Stimulated activated CD4-positive, alpha-beta T cell treated with anti-CD3 and anti-CD28 coated beads, Interleukin-15, amount 100 ng/mL, for 48 hours (primary cell): ENCODE measurements around the gene MEMO1.
"Not testable (repeated sequence)": the region's sequence is repeated elsewhere in the genome, so short reads cannot be mapped to it uniquely, and the experiment has no call there.

Experiments
- DNase-seq, 2 donors: peaks; one replicate each; pipeline ENCODE4 v3.0.0-alpha.2; 2020; ENCODE audit warnings: low read depth in 2 of 2

Gene MEMO1

GRCh38 chr2:32010670-32011484, at the start of gene MEMO1:
MEMO1 (minus strand) TSS chr2:32011008; CDS start chr2:32010247, 761 bp downstream.
- peak; percentile 90 to 93 for DNase-seq

GRCh38 chr2:32060266-32060665, 49.5 kb upstream of the MEMO1 start:
- DNase-seq = no peak

- DNase-seq = no peak
Measured at GRCh38 chr2:32058130-32058529, 47.3 kb upstream of the MEMO1 start.

DNA sequence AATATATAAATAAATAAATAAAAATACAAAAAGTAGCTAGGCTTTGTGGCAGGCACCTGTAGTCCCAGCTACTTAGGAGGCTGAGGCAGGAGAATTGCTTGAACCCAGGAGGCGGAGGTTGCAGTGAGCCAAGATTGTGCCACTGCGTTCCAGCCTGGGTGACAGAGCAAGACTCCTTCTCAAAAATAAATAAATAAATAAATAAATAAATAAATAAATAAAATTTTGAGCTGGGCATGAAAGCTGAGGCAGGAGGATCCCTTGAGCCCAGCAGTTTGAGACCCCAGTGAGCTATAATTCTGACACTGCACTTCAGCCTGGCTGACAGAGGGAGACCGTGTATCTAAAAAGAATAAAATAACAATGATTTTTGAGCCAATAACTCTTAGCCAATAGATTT, 43.8 kb upstream of the MEMO1 start:
- DNase-seq = not testable (repeated sequence)

DNA sequence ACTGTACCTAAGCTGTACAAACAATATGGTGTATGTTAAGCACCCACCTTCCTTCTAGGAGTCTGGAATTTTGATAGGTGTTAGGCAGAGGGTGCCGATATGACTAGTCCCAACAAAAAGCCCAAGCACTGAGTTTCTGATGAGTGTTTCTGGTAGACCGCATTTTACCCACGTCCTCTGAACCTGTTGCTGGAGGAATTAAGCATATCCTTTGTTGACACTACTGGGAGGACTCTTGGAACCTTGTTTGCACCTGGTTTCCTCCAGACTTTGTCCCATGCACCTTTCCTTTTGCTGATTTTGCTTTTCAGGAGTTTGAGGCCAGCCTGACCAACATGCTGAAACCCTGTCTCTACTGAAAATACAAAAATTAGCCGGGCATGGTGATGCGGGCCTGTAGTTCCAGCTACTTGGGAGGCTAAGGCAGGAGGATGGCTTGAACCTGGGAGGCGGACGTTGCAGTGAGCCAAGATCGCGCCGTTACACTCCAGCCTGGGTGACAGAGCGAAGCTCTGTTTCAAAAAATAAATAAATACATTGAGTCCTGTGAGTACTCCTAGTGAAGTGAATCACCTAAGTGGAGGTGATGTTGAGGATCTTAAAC, 41.1 kb upstream of the MEMO1 start:
- no peak for DNase-seq

DNA sequence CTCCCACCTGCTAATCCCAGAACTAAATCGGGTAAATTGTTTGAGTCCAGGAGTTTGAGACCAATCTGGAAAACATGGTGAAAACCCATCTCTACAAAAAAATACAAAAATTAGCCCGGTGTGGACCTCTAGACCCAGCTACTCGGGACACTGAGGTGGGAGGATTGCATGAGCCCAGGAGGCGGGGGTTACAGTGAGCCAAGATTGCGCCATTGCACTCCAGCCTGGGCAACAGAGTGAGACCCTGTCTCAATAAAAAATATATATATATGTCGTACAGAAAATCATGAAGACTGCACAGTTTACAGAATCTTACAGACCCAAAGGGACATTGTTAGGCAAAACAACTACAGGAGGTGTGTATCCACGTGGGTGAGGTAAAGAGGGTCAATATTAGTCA, 32.8 kb upstream of the MEMO1 start:
- DNase-seq = no peak

DNA sequence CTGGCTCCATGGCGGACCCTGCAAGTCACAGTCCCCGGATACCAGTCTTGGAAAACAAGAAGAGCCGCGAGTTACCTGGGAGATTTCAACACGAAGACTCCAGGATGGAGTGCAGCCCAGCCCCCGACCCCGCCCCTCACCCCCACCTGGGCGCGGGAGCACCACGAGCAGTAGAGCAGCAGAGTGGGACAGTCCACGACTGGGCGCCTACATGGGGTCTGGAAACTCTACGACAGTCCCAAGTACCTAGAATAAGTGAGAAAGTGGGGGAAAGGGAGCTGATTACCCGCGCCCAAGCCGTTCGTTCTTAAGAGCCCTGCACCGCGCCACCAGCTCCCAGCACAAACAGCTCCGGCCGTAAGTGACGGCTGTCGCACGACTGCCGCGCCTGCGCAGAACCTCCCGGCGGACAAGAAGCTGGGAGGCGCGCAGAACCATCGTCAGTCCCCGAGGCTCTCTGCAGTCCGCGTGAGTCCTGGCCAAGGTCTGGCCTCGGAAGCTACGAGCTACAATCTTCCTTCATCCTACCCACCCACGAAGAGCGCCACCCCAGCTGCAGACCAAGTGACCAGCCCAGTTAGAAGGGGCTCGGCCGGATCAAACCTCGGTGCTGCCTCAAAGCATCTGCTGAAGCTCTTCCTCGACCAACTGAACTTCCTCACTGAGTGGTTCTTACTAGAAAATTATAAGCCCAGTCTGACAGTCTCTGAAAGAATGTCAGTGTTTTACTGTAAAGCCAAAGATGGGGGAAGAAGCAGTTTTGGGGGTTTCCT, 28.8 kb upstream of the MEMO1 start, which contains the start of gene DPY30:
TSS of gene DPY30 (minus strand) at position 359 of the 773 bp plus-strand sequence. CDS start at position 10, 349 bp downstream.
- DNase-seq = peak; percentile 82 to 84

GRCh38 chr2:32034198-32034887, 23.5 kb upstream of the MEMO1 start:
- not testable (repeated sequence) for DNase-seq

- not testable (repeated sequence) for DNase-seq
Measured at GRCh38 chr2:32018789-32019482, 8.1 kb upstream of the MEMO1 start.

DNA sequence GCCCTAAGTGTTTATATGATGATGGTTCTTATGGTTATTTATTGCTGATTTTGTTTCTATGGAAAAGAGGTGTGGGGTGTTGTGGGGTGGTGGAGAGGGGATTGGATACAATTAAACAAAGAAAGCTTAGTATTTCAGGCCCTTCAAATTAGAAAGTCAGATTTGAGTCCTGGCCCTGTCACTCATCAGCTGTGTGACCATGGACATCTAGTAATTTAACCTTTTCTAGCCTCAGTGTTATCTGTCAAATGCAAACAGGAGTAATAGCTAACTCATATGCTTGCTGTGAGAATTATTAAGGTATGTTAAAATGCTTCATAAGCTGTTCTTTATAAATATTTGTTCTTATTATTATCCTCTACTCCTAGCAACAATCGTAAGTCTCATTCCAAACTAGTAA, 2.1 kb upstream of the MEMO1 start:
- no peak for DNase-seq

- no peak for DNase-seq
Measured at GRCh38 chr2:32011485-32011960, 715 bp upstream of the MEMO1 start.

DNA sequence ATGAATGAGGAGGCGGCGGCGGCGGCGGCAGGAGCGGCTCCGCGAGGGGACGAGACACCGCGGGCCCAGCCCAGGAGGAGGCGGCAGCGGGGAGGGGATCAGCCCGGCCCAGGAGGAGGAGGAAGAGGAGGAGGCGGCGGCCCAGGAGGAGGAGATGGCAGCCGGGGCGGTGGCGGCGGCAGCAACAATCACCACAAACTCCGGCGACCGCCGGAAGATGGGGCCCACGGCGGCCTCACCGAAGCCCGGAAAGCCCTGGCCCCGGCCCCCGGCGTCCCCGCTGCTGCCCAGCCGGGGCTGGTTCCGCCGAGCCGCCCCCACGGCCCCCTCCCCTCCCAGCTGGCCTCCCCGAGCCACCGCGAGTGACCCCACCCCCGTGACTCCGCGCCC, 533 bp downstream of the MEMO1 start:
- peak; percentile 44 to 46 for DNase-seq

- DNase-seq = peak; percentile 7 to 14
Measured at GRCh38 chr2:32009516-32010256, 1.1 kb downstream of the MEMO1 start.

- no peak for DNase-seq
Measured at GRCh38 chr2:32008805-32009515, 1.8 kb downstream of the MEMO1 start.

- DNase-seq = no peak
Measured at GRCh38 chr2:32007121-32007391, 3.8 kb downstream of the MEMO1 start.

DNA sequence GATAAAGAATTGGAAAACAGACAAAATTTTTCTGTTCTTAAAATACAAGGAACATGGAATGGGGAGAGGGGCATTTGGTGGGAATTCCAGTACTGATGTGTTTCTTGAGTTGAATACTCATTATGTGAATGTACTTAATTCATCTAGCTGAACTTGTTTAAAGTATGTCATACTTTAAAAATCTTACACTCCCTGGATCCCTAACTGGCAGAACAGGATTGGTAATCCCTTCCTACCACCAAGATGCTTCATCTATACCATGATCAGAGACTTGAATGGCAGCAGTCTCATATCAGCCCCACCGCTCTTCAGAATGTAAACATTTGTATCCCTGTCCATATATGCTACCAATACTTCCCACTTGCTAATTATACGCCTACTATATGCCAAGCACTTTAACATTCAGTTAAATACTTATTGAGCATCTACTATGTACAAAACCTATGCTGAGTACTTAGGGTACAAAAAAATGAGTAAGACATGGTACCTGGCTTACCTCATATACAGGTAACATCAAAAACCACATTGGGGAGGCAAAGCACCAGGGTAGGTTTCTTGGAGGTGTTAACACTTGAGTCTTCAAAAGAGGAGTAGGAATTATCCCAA, 5.3 kb downstream of the MEMO1 start:
- DNase-seq = no peak

- no peak for DNase-seq
Measured at GRCh38 chr2:32003791-32004190, 7.0 kb downstream of the MEMO1 start.

DNA sequence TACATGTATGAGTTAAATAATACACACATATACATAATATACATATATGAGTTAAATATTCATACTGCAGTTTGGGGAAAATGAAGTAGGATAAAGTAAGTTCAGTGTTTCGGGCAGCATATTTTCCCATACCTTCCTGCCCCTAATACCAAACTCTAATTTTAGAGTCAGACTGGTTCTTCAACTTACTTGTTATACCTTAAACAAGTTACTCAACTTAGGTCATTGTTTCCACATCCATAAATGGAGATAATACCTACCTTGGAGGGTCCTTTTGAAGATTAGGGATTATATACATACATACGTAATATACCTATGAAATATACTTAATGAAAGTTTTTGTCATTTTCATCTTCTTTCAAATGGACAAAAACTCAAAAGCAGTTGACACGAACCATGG, 8.4 kb downstream of the MEMO1 start:
- DNase-seq = no peak

GRCh38 chr2:31999438-31999837, 11.4 kb downstream of the MEMO1 start:
- DNase-seq = no peak
